Rectal smooth muscle tissue (tissue), 1 donor: Measurements from ENCODE around the gene ADCY2.

Experiments used
- H3K27ac ChIP-seq: one replicate; pipeline ENCODE4 v1.7.0; 2013; ENCODE audit warnings: low read depth, low read length, inconsistent platforms
- H3K27me3 ChIP-seq: one replicate; pipeline ENCODE4 v1.7.0; 2013; ENCODE audit warnings: low read length; ENCODE audit not compliant: control insufficient read depth, insufficient read depth
- H3K36me3 ChIP-seq: one replicate; pipeline ENCODE4 v1.7.0; 2013; ENCODE audit warnings: low read length; ENCODE audit not compliant: control insufficient read depth, insufficient read depth
- H3K4me1 ChIP-seq: one replicate; pipeline ENCODE4 v1.7.0; 2013; ENCODE audit warnings: low read length; ENCODE audit not compliant: control insufficient read depth, insufficient read depth
- H3K4me3 ChIP-seq: one replicate; pipeline ENCODE4 v1.7.0; 2013; ENCODE audit warnings: low read length
- H3K9ac ChIP-seq: one replicate; pipeline ENCODE4 v1.7.0; 2013; ENCODE audit warnings: low read length

ADCY2 gene

DNA sequence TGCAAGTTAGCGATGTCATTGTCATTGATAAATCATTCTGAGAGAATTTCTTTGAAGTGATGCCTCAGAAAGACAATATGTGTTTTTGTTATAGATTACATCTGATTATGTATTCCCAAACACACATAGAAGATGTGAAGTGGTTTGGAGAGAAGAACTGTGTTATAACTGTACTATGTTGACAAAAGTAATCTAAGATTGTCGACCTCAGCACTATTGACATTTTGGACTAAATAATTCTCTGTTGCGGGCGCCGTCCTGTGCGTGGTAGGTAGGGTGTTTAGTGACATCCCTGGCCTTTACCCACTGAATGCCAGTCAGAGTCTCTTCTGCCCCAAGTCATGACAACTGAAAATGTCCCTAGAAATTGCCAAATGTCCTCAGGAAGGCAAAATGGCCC lies 377.2 kb downstream of the ADCY2 start:
- Histone ChIP-seq H3K4me3 (no peak overlapping the region), H3K27me3 (no peaks in the 10 kb centered on the region), H3K36me3 (no peaks in the 10 kb centered on the region), H3K27ac (no peak overlapping the region), H3K9ac (no peak overlapping the region), H3K4me1 (no peaks in the 10 kb centered on the region)

- H3K36me3 ChIP-seq: no peaks in the 10 kb centered on the region
- no peaks in the 10 kb centered on the region for H3K4me1 ChIP-seq
- H3K4me3 ChIP-seq: no peak overlapping the region
- no peak overlapping the region for H3K9ac ChIP-seq
- no peak overlapping the region for H3K27ac ChIP-seq
- H3K27me3 ChIP-seq: no peaks in the 10 kb centered on the region
Observed at GRCh38 chr5:7776442-7776841, 380.5 kb downstream of the ADCY2 start.

- Histone ChIP-seq H3K4me1 (no peaks in the 10 kb centered on the region), H3K27ac (no peak overlapping the region), H3K36me3 (no peaks in the 10 kb centered on the region), H3K27me3 (no peaks in the 10 kb centered on the region), H3K9ac (no peak overlapping the region), H3K4me3 (no peak overlapping the region)
Observed at GRCh38 chr5:7779019-7780005, 383.4 kb downstream of the ADCY2 start.

GRCh38 chr5:7781899-7782298 lies 386.0 kb downstream of the ADCY2 start:
- H3K36me3 ChIP-seq: no peaks in the 10 kb centered on the region
- no peak overlapping the region for H3K27ac ChIP-seq
- H3K4me3 ChIP-seq: no peak overlapping the region
- no peak overlapping the region for H3K9ac ChIP-seq
- no peaks in the 10 kb centered on the region for H3K4me1 ChIP-seq
- H3K27me3 ChIP-seq: no peaks in the 10 kb centered on the region

DNA sequence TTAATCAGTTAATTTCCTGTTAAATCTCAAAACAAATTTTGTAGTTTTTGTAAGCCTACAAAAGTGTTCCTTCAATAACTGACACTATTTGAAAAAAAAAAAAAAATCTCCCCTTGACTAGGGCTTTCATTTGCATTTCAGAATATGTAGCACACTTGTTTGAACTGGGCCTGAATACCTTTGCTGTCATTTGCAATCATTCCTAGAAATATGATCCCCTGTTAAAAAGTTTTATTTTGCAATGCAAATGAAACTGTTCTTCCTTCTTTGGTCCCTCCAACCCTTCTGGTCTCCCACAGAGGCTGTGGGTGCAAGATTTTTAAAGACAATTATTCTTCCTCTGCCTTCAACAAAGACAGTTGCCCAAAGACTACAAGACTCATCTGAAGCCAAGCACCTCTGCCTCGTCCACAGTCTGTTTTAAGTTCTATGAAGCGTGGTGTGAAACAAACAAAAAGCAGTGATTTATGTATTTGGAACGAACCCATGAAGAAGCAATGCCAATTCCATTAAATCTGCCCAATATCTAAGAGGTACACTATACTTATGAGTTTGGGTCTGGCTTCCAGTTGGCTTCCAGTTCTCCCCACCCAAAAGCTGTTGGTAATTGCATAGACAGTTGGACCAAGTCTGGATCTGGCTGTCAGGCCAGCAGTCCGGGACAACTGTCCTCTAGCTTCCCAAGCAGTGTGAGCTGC lies 388.9 kb downstream of the ADCY2 start:
- no peak overlapping the region for H3K4me3 ChIP-seq
- H3K4me1 ChIP-seq: no peaks in the 10 kb centered on the region
- H3K9ac ChIP-seq: no peak overlapping the region
- no peaks in the 10 kb centered on the region for H3K27me3 ChIP-seq
- no peaks in the 10 kb centered on the region for H3K36me3 ChIP-seq
- H3K27ac ChIP-seq: no peak overlapping the region

GRCh38 chr5:7787770-7788169 lies 391.8 kb downstream of the ADCY2 start:
- H3K27me3 ChIP-seq: no peaks in the 10 kb centered on the region
- no peak overlapping the region for H3K9ac ChIP-seq
- H3K36me3 ChIP-seq: no peaks in the 10 kb centered on the region
- H3K4me1 ChIP-seq: no peaks in the 10 kb centered on the region
- H3K27ac ChIP-seq: no peak overlapping the region
- no peak overlapping the region for H3K4me3 ChIP-seq

DNA sequence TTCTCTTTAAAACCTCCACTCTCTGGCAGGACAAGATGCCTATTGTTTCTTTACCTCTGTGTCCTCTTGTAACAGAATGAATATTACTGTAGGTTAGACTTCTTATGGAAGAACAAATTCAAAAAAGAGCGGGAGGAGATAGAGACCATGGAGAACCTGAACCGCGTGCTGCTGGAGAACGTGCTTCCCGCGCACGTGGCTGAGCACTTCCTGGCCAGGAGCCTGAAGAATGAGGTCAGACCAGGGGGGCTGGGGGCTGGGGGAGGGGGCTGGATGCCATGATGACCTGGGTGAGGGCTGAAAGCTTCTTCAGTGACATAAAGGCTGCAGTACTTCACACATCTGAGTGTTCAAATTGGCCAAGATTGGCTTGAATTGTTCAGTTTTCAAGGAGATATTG lies 393.6 kb downstream of the ADCY2 start:
- no peak overlapping the region for H3K4me3 ChIP-seq
- H3K27me3 ChIP-seq: no peaks in the 10 kb centered on the region
- no peaks in the 10 kb centered on the region for H3K36me3 ChIP-seq
- no peaks in the 10 kb centered on the region for H3K4me1 ChIP-seq
- no peak overlapping the region for H3K9ac ChIP-seq
- no peak overlapping the region for H3K27ac ChIP-seq

GRCh38 chr5:7793895-7794294 lies 398.0 kb downstream of the ADCY2 start:
- Histone ChIP-seq H3K27me3 (no peaks in the 10 kb centered on the region), H3K4me3 (no peak overlapping the region), H3K4me1 (no peaks in the 10 kb centered on the region), H3K27ac (no peak overlapping the region), H3K36me3 (no peaks in the 10 kb centered on the region), H3K9ac (no peak overlapping the region)

DNA sequence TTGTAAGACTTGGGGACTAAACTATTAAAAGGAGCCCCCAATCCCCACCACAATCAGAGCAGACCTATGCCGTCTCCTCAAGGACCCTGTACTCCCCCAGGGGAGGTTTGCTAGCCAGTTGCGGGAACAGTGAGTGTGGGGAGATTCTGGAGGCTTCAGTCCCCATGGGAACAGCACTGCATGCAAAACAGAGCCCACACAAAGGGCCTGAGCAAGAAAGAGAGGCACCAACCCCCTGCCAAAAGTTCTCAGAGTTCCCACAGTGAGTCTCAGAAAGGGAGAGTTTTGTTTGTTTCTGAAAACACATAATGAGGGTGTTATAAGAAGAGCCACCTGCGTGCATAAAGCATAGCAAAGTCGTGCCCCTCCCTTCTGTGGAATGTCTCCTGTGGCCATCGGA lies 398.4 kb downstream of the ADCY2 start:
- H3K9ac ChIP-seq: no peak overlapping the region
- no peaks in the 10 kb centered on the region for H3K36me3 ChIP-seq
- no peak overlapping the region for H3K27ac ChIP-seq
- H3K4me3 ChIP-seq: no peak overlapping the region
- H3K27me3 ChIP-seq: no peaks in the 10 kb centered on the region
- H3K4me1 ChIP-seq: no peaks in the 10 kb centered on the region

GRCh38 chr5:7794823-7795222 lies 398.9 kb downstream of the ADCY2 start:
- H3K4me1 ChIP-seq: no peaks in the 10 kb centered on the region
- no peak overlapping the region for H3K27ac ChIP-seq
- no peak overlapping the region for H3K4me3 ChIP-seq
- no peaks in the 10 kb centered on the region for H3K36me3 ChIP-seq
- no peaks in the 10 kb centered on the region for H3K27me3 ChIP-seq
- no peak overlapping the region for H3K9ac ChIP-seq

DNA sequence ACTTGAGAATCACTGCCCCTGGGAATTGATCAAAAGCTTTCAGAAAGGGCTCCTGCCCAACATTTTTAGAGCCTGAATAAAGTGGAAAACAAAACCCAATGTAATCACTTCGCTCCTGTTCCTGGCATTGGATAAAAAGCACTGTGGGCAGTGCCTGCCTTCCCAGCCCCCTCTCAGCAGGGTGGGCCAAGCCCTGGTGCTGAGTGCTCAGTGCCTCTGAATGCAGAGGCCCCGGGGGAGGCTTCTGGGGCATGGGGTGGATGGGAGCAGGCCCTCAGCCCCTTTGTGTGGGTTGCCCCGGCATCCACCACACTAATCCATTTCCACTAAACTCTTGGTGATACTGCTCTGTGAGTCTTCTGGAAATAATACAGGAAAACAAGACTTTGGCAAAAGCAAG lies 399.4 kb downstream of the ADCY2 start:
- Histone ChIP-seq H3K4me1 (no peaks in the 10 kb centered on the region), H3K27ac (no peak overlapping the region), H3K36me3 (no peaks in the 10 kb centered on the region)

GRCh38 chr5:7801891-7802614 lies 406.1 kb downstream of the ADCY2 start:
- Histone ChIP-seq H3K4me1 (no peaks in the 10 kb centered on the region), H3K9ac (no peak overlapping the region), H3K27me3 (no peaks in the 10 kb centered on the region), H3K36me3 (no peaks in the 10 kb centered on the region), H3K27ac (no peak overlapping the region), H3K4me3 (no peak overlapping the region)

More for the DNA sequence above, 399.4 kb downstream of the ADCY2 start:
- Histone ChIP-seq H3K4me3 (no peak overlapping the region), H3K27me3 (no peaks in the 10 kb centered on the region), H3K9ac (no peak overlapping the region)
